DMS153 (cell line): Measurements from ENCODE around the gene WIF1.

ENCODE experiments used
- DNase-seq: peaks from one replicate; lab custom pipeline; 2025; lab: John Stamatoyannopoulos, UW

The WIF1 gene

GRCh38 chr12:65122703-65123102, 1.6 kb upstream of the WIF1 start:
- DNase-seq, result peak; percentile 47

- no peak for DNase-seq
These were observed 908 bp upstream of the WIF1 start for GRCh38 chr12:65121956-65122469.

GRCh38 chr12:65119063-65119462, 2.0 kb downstream of the WIF1 start:
- DNase-seq, result no peak

- no peak for DNase-seq
These were observed 7.5 kb downstream of the WIF1 start for GRCh38 chr12:65113621-65114035.

GRCh38 chr12:65106948-65107347, 14.2 kb downstream of the WIF1 start:
- DNase-seq, result no peak

- DNase-seq, result no peak
These were observed 21.0 kb downstream of the WIF1 start for GRCh38 chr12:65100140-65100539.

GRCh38 chr12:65099182-65099581, 21.9 kb downstream of the WIF1 start:
- DNase-seq, result no peak

- DNase-seq, result no peak
These were observed 22.7 kb downstream of the WIF1 start for GRCh38 chr12:65098364-65098763.

- no peak for DNase-seq
These were observed 26.4 kb downstream of the WIF1 start for GRCh38 chr12:65094722-65095121.

- no peak for DNase-seq
These were observed 27.5 kb downstream of the WIF1 start for GRCh38 chr12:65093606-65094005.

- DNase-seq, result no peak
These were observed 30.6 kb downstream of the WIF1 start for GRCh38 chr12:65090461-65090860.

GRCh38 chr12:65086236-65086635, 34.9 kb downstream of the WIF1 start:
- no peak for DNase-seq

GRCh38 chr12:65084579-65084978, 36.5 kb downstream of the WIF1 start:
- no peak for DNase-seq

GRCh38 chr12:65083581-65083980, 37.5 kb downstream of the WIF1 start:
- no peak for DNase-seq

- DNase-seq, result peak; percentile 46
These were observed 38.7 kb downstream of the WIF1 start for GRCh38 chr12:65082406-65082805.

GRCh38 chr12:65081496-65081895, 39.6 kb downstream of the WIF1 start:
- DNase-seq, result no peak

- no peak for DNase-seq
These were observed 46.2 kb downstream of the WIF1 start for GRCh38 chr12:65074932-65075331.

- no peak for DNase-seq
These were observed 51.8 kb downstream of the WIF1 start for GRCh38 chr12:65069336-65069735.

GRCh38 chr12:65067383-65067782, 53.7 kb downstream of the WIF1 start:
- no peak for DNase-seq

GRCh38 chr12:65055859-65056258, 65.2 kb downstream of the WIF1 start:
- DNase-seq, result no peak

- peak; percentile 29 for DNase-seq
These were observed 69.9 kb downstream of the WIF1 start for GRCh38 chr12:65051218-65051617.

GRCh38 chr12:65045269-65045668, 75.8 kb downstream of the WIF1 start:
- no peak for DNase-seq

- no peak for DNase-seq
These were observed 81.8 kb downstream of the WIF1 start for GRCh38 chr12:65039301-65039700.

GRCh38 chr12:65025136-65025535, 96.0 kb downstream of the WIF1 start:
- no peak for DNase-seq

GRCh38 chr12:65023485-65023884, 97.6 kb downstream of the WIF1 start:
- DNase-seq, result no peak
